HG02798 (cell line): ENCODE data around the gene NOL9.
"Not testable (repeated sequence)": the region's sequence is repeated elsewhere in the genome, so short reads cannot be mapped to it uniquely, and the experiment has no call there.

Experiments used
- ATAC-seq: cut with Tn5 transposase; IDR thresholded peaks from one replicate; pipeline ENCODE4 v1.9.1; 2021; ENCODE audit warnings: mild to moderate bottlenecking; ENCODE audit not compliant: unreplicated experiment, poor library complexity

The NOL9 gene

DNA sequence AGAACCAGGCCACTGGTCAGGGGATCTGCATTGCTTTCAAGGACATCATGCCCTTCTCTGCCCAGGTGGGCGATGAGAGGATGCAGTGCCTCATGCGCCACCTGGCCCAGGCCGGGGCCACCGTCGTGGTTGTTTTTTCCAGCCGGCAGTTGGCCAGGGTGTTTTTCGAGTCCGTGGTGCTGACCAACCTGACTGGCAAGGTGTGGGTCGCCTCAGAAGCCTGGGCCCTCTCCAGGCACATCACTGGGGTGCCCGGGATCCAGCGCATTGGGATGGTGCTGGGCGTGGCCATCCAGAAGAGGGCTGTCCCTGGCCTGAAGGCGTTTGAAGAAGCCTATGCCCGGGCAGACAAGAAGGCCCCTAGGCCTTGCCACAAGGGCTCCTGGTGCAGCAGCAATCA, 20.5 kb upstream of the NOL9 start:
- no peak for ATAC-seq

- no peak for ATAC-seq
These were observed 19.8 kb upstream of the NOL9 start for GRCh38 chr1:6574025-6574620.

GRCh38 chr1:6572653-6573383, 18.5 kb upstream of the NOL9 start:
- no peak for ATAC-seq

DNA sequence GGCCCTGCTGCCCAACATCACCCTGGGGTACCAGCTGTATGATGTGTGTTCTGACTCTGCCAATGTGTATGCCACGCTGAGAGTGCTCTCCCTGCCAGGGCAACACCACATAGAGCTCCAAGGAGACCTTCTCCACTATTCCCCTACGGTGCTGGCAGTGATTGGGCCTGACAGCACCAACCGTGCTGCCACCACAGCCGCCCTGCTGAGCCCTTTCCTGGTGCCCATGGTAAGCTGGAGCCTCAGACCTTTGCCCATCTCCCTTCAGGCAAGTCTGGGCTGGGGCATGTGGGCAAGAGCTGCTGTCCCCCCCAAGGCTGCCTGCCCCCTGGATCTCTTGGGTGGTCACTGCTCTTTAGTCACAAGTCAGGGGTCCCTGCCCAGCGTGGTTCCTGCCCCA, 16.7 kb upstream of the NOL9 start:
- no peak for ATAC-seq

GRCh38 chr1:6570100-6570499, 15.8 kb upstream of the NOL9 start:
- ATAC-seq: no peak

DNA sequence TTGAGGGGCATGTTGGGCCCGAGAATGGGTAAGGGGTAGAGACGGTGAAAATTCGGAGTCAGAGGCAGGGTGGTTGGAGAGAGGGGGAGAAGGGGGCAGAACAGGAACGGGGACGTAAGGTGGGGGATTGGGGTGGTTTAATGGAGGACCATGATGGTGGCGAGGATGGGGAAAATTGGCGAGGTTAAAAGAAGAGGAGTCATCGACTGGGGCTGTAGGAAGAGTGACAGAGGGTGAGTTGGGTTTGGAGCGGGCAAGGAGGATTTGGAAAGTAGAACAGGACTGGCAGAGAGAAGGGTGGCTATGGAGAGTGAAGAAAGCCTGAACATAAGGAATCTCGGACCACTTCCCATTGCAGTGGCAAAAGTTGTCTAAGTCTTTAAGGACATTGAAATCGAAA, 14.7 kb upstream of the NOL9 start:
- ATAC-seq: no peak

DNA sequence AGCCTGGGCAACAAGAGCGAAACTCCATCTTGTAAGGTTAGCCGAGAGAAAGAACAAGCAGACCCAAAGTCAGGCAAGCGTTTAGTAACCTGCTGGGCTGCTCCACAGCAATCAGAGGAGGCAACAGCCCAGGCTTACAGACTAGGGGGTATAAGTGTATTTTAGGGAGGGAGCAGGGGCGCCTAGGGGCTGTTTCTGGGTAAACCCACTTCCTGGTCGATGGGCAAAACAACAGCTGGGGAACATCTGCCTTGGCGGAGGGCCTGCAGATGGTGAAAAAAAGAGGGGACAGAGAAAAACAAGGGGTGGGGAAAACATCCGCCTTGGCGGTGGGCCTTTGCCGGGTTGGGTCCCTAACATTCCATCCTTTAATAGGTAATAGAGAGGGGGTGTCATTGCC, 6.0 kb upstream of the NOL9 start:
- ATAC-seq: no peak

GRCh38 chr1:6559161-6559560, 4.8 kb upstream of the NOL9 start:
- not testable (repeated sequence) for ATAC-seq

GRCh38 chr1:6557597-6557996, 3.3 kb upstream of the NOL9 start:
- ATAC-seq: no peak

DNA sequence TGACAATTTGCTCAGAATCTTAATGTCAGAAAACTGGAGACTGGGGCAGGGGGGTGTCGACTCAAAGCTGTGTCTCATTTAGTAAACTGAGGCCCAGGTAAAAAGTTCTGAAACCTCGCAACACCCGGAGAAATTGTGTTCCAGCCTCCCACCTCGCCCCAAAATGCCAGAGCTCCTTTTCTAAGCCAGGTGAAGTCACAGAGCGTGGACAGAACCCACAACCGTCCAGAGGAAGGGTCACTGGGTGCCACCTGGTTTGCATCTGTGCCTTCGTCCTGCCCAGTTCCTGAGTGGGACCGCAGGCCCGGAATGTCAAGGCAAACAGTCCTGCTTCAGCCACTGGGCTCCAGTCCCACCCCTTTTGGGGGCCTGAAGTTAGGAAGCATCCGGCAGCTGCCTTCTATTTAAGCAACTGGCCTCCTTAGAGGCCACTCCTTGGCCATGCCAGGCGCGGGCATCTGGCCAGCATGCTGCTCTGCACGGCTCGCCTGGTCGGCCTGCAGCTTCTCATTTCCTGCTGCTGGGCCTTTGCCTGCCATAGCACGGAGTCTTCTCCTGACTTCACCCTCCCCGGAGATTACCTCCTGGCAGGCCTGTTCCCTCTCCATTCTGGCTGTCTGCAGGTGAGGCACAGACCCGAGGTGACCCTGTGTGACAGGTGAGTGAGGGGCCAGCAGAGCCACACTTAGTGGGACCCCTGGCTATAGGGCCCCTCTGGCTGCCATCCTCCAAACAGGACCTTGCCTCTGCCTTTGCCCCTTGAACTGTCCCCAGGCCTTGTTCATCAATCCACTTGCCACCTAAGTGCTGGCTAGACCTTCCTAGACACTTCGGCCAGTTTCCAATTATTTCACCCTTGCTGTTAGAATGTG, 830 bp upstream of the NOL9 start, which contains the start of gene TAS1R1:
Gene TAS1R1, plus strand, starts transcription at position 401 of the 872 bp plus-strand sequence. Its CDS starts 67 bp downstream, at position 468.
- no peak for ATAC-seq

DNA sequence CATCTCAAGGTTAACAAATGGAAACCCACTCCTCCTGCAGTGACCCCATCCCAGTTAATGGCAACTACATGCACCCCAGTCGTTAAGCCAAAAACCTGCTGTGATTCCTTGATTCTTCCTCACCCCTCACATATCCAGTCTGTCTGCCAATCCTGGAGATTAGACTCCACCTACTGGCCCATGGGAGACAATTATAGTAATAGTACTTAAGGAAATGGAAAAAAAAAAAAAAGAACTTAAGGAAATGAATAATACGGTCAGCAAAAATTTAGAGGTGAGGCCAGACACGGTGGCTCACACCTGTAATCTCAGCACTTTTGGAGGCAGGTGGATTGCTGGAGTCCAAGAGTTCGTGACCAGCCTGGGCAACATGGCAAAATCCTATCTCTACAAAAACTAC, 7.0 kb downstream of the NOL9 start:
- no peak for ATAC-seq

- ATAC-seq: no peak
These were observed 8.0 kb downstream of the NOL9 start for GRCh38 chr1:6546326-6546725.

GRCh38 chr1:6545276-6546112, 8.8 kb downstream of the NOL9 start:
- no peak for ATAC-seq

GRCh38 chr1:6544831-6545230, 9.5 kb downstream of the NOL9 start:
- ATAC-seq: no peak

- no peak for ATAC-seq
These were observed 15.4 kb downstream of the NOL9 start for GRCh38 chr1:6538956-6539355.

DNA sequence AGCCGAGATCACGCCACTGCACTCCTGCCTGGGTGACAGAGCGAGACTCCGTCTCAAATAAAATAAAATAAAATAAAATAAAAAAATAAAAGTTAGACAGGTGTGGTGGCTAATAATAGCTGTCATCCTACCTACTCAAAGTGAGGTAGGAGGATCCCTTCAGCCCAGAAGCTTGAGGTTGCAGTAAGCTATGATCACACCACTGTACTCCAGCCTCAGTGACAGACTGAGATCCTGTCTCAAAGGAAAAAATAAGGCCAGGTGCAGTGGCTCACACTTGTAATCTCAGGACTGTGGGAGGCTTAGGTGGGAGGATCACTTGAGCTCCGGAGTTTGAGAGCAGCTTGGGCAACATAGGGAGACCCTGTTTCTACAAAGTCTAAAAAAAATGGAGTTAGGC, 18.0 kb downstream of the NOL9 start:
- no peak for ATAC-seq

DNA sequence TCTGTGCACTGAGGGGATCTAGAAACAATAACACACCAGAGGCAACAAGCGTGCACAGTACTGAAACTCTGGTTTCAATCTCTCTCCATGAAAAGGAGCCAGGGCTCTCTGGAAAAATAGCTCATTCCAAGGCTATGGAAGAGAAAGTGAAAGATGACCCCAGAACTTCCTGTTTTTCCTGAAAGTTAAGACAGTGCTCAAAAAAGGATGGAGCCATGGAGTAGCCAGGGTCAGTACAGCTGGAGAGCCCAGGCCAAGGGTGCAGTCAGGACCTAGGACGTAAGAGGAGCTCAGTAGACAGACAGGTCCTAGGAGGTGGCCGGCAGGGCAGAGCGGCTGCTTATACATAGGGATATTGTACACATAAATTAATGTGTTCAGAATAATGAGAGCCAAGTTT, 19.1 kb downstream of the NOL9 start:
- ATAC-seq: no peak

DNA sequence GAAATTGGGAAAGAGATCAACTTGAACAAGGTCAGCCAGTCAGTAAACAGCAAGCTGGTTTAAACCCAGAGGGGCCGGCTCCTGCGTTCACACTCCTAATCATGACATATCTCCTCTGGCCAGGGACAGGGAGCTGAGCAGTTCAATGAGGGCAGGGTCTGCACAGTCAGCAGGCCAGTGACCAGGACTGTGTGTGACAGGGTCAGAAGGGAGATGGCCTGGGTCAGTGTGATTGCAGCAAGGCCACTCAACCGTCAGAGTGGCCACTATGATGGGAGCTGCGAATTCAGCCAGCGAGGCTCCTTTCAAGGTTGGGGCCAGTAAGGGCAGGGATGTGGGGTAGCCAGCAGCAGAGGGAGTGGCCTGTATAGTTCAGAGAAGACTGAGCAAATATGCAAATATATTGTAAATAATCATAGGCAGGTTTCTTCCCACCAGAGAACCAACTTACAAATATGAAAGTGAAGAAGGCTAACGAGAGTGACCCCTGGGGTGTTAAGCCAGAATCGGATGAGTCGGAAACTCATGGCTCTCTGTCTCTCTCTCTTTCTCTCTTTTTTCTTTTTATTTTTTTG, 20.0 kb downstream of the NOL9 start:
- no peak for ATAC-seq

DNA sequence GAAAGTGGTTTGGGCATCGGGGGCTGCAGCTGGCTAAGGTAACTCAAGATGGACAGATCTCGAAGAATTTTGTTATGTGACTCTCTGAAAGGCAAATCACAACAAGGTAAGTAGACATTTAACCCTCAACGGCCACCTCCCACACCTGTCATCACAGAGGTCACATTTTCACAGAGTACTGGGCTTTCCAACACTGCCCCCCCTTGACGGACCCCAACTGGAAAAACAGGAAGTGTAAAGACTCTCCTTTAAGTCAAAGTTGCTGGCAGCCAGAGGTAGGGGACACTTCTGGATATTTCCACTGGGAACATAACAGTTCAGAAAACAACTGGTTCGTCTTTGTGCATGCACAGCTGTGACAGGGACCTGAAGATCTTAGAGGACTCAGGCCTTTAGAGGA, 22.3 kb downstream of the NOL9 start:
- ATAC-seq: no peak
